GM19239 (cell line): ENCODE measurements around the gene TGFB2.
"Not testable (repeated sequence)": the region's sequence is repeated elsewhere in the genome, so short reads cannot be mapped to it uniquely, and the experiment has no call there.

Source experiments
- DNase-seq: peaks from one replicate; pipeline ENCODE4 v3.0.0; 2011; ENCODE audit warnings: low spot score; ENCODE audit not compliant: insufficient read length
- FAIRE-seq: peaks from 2 replicates; lab custom pipeline; 2011; peaks lifted over from hg19 to GRCh38; lab: Jason Lieb, UNC

TGFB2 gene

DNA sequence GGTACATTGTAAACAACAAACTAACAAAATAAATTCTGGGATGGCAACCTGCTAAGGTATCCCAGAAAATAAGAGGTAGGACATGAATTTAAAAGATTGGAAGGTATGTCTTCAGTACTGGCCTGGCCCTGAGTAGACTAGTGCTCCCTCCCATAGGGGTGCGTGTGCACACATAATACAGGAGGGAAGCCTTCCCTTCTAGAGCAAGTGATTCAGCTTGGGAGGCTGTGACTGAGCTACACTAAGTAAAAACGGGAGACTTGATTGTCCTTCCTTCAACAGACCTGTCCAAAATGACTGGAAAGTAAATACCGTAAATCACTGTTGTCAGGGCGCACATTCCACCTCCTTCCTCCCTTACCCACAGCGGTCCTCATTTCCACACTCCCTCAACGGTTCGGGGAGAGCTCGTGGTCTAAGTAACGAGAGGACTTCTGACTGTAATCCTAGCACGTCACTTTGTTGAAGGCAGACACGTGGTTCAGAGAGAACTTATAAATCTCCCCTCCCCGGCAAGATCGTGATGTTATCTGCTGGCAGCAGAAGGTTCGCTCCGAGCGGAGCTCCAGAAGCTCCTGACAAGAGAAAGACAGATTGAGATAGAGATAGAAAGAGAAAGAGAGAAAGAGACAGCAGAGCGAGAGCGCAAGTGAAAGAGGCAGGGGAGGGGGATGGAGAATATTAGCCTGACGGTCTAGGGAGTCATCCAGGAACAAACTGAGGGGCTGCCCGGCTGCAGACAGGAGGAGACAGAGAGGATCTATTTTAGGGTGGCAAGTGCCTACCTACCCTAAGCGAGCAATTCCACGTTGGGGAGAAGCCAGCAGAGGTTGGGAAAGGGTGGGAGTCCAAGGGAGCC, at the start of gene TGFB2:
TGFB2 (plus strand) TSS at position 523 of the 859 bp plus-strand sequence. CDS start 1,366 bp downstream, outside the sequence.
- DNase-seq (no peak), FAIRE-seq (peak; percentile 79)

DNA sequence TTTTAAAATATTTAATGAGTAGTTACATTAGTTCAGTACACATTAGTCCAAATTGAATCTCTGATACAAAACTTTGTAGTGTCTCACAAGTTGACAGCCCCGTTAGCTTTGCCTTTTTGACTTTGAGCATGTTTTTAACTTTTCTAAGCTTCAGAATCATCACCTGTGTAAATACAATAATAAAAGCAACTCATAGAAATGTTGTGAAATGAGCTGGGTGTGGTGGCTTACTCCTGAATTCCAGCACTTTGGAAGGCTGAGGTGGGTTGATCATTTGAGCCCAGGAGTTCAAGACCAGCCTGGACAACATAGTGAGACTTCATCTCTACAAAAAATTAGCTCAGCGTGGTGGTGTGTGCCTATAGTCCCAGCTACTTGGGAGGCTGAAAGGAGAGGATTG, 49.0 kb upstream of the TGFB2 start:
- FAIRE-seq = no peak
- DNase-seq = no peak

DNA sequence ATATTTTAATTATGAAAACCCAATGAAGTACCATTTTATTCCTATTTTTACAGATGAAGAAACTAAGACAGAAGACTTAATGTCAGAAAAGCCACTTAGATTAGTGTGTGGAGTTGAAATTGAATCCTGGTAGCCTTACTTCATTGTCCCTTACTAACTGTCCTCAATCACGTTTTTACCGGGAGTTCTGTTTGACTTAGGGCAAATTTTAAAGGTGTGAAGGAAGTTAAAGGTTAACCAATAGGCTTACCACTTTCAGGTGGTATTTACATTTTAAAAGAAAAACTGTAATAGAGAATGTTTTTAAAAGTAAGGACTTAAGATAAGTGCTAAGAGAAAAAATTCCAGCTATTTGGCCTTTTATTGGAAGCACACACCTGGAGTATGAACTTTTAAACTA, 47.7 kb upstream of the TGFB2 start:
- DNase-seq (no peak), FAIRE-seq (no peak)

DNA sequence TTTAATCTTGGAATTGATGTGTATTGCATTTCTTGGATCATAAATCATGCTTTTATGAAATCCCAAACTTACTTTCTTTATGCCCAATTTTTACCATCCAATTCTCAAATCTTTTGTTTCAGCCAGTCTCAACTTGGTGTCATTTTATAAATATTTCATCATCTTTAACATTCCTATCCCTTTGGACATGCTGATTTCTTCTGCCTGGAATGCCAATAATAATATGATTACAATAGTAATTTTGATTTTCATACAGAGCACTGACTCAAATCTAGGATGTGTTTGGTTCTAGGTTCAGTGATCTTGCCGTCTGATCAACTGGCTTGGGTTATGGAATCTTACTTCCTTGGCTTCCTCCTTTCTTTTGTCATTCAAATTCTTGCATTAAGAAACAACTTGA, 47.3 kb upstream of the TGFB2 start:
- DNase-seq = no peak
- FAIRE-seq = no peak

DNA sequence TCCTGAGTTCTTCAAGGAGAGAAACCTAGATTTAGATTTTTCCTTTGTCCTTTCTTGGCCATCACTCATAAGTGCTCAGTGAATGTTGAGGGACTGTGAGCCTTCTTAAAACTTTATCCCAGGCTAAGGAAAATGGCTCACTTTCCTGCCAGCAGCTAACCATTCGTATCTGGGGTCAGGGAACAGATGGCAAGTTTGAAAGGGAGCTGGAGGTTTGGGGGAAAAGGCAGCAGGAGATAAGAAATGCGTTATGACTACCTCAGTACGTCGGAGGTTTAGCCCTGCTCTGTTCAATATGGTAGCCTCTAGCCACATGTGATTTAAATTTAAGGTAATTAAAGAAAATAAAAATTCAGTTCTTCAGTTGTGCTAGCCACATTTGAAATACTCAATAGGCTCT, 46.7 kb upstream of the TGFB2 start:
- FAIRE-seq = no peak
- DNase-seq = no peak

DNA sequence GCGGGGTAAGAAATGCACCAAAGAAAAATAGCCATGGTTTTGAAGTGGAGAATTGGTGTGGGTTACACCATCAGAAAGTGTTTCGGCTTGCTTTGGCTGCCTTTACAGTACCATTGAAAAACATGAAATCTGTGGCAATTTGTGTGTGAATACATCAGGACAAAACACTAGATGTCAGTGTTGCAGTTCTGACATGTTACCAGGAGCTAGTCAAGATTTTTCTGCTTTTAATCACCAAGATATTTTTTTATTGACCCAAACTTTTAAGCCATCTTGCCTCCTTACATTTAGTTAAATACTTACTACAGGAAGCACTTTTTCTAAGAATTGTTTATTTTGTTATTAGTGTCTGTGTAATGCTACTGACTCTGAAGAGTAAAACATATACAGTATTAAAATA, 45.7 kb upstream of the TGFB2 start:
- FAIRE-seq (peak; percentile 78), DNase-seq (no peak)

DNA sequence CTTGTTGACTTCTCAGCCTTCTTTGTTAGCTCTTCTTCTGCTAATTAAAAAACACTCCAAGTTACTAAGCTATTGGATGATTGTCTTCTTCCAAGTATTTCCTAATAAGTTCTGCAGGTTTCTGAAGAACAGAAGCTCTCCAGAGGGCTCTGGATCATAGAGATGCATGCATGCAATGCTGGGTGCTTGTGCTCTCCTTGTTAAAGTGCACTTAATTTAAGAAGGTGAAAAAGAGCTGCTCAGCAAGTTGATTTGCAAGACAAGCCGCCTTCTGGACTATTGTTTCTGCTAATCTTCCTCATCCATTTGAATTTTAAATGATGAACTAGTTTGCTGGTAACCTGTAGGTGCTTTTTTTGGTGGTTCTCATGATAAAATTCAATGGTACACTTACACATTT, 43.9 kb upstream of the TGFB2 start:
- DNase-seq (no peak), FAIRE-seq (no peak)

DNA sequence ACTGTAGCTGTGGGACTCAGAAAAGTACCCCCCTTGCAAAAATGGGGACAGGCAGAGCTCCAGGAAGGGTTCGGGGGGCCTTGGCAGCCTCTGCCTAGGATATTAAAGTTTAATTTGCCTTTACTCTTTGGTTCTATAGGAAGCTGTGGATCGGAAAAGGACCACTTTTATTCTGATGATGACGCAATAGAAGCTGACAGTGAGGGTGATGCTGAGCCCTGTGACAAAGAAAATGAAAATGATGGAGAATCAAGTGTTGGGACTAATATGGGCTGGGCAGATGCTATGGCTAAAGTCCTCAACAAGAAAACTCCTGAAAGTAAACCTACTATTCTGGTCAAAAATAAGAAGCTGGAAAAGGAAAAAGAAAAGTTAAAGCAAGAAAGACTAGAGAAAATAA, 43.0 kb upstream of the TGFB2 start:
- no peak for FAIRE-seq
- DNase-seq = no peak

DNA sequence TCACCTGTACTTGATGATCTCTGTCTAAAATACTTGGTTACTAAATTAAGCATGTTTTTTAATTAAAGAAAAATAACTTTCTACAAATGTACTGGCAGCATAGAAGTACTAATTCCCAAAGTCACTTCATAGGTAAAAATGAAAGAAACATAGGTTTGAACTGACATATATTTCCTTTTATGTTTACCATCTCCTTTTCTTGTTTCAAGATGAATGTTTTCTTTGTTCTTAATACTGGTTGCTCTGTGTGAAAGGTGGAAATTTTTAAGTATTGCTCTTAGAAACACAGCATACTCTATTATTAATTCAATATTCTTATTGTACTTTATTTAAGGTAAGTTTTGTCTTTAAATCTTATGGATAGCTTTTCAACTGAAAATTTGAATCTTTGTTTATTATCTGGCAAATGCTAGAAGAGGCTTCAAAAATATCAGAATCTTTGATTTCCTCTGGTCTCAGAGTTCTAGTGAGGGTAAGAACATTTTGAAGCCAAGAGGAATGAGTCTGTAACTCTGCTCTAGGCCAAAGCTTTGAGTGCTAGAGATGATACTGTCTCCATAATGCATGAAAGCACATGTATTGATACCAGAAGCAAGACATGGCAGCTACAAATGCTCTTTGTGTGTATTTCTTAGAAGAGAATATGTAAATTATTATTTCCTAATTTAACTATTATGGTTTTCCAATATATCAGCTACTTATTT, 41.8 kb upstream of the TGFB2 start:
- DNase-seq (no peak), FAIRE-seq (no peak)

DNA sequence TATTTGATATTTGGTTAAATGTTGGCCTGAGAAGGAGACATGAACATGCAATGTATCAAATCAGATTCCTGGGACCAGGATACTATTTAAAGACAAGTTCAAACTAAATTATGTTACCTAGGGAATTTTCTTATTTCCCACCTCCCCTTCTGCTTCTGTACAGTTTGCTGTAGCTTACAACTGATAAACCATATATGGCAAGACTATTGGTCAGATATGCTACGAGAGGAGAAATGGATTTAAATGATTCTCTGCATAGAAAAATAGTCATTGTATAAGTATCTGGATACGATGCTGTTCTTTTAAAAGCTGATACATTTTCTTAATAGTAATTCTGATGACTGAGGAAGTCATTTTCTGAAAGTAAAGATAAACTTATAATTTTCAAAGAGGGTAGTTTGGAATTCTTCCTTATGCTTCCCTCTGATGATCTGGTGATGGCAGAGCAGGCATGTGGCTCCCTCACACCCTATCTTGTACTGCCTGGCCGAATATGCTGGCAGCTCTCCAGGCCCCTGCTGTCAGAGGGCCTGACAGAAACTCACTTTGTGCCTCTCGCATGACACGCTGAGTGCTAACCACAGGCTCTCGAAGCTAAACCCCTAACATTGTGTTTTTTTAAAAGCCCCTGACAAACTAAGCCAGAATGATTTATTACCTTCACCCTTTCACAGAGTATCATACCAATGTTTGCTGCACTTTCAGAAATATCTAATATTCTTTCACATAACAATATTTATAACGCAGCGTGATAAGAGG, 40.7 kb upstream of the TGFB2 start:
- FAIRE-seq = no peak
- no peak for DNase-seq

DNA sequence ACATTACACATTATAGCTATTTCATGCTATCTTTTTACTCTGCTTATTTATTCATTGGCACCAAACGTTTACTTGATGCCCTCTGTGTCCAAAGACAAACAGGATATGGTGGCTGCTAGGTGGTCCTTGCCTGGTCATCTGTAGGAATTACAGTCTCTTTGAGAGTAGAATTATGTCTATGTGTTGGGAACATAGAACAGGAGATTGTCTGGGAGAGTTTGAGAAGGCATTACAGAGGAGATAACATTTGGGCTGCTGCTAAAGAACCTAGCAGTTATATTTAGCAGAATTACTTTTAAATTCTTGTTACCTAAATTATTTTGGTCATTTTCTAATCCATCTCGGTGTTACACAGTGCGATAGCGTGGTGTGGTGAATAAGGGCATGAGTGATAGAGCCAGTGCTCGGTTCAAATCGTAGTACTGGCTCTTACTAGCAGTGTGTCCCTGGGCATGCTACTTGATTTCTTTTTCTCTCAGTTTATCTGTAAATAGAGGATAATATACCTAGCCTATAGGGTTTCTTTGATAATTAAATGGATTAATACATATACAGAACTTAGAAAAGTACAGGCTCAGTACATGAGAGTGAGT, 39.6 kb upstream of the TGFB2 start:
- no peak for FAIRE-seq
- DNase-seq = no peak

DNA sequence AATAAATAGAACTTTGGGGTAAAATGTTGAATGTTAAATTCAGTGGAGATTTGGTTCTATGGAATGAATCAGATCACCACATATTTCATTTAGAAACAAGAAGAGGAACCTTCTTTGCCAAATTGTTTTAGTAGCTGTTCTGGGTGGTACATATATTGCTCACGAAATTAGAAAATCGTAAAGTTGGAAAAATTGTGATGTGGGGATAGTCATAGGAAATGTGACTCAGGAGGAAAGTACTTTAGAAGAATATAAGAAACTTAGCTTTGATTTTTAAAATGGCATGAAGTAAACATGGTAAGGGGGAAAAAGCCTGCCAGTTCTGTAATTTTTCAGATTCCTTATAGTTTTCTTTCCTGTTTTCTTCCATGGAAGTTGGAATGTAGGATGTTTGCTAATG, 32.6 kb upstream of the TGFB2 start:
- FAIRE-seq = no peak

DNA sequence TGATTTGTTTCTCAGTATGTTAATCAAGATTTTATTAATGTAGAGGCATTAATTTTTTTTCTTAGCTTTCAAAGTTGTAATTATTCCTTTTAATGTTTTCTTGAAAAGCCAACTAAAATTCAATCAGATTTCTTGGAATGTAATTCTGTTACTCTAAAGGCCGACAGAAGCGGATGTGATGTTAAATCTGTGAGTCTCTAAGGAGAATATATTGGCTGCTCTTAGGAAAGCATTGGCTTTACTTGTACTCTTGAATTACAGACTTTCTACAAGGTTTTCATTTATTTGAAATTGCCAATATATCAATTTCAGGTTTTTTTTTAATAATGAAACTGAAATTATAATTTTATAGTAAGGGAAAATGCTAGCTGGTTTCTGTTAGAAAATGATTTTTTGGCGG, 30.8 kb upstream of the TGFB2 start:
- FAIRE-seq (no peak), DNase-seq (no peak)

More for the DNA sequence above, 32.6 kb upstream of the TGFB2 start:
- no peak for DNase-seq

DNA sequence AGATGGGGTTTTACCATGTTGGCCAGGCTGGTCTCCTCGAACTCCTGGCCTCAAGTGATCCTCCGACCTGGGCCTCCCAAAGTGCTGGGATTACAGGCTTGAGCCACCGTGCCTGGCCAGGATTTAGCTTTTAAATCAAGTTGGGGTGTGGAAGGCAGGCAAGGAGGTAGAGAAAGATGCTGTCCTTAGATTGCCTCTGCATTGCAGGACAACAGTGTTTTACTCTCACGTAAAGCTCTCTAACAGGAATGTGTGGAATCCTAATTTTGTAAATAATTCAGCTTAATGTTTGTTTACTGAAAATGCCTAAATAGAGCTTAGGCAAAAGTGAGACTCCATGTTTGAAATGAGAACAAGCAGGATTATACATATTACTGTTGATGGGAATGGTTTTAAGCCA, 29.5 kb upstream of the TGFB2 start:
- DNase-seq (no peak), FAIRE-seq (no peak)

DNA sequence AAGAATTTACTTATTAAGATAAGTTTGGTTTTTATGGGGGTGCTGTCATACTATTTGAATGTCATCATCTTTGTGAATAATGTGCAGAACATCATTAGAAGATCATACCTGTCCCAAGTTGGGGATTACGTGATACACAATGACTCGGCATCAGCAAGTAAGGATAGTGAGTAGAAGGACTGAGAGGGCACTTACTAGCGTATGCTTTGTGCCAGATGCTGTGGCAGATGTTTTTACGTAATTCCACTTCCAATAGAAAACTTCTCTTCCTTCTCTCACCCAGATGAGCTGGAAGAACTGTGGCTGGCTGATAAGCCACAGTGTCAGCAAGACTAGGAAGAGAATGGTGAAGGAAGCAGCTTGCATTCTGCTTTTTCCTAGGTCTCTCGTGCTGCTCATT, 28.1 kb upstream of the TGFB2 start:
- no peak for FAIRE-seq
- no peak for DNase-seq

DNA sequence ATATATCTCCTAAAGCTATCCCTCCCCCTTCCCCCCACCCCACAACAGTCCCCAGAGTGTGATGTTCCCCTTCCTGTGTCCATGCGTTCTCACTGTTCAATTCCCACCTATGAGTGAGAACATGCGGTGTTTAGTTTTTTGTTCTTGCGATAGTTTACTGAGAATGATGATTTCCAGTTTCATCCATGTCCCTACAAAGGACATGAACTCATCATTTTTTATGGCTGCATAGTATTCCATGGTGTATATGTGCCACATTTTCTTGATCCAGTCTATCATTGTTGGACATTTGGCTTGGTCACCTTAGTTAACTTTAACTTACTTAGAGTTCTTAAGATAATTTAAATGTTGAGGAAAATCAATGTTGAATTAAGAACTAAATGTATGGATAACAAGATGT, 25.0 kb upstream of the TGFB2 start:
- not testable (repeated sequence) for DNase-seq, FAIRE-seq

DNA sequence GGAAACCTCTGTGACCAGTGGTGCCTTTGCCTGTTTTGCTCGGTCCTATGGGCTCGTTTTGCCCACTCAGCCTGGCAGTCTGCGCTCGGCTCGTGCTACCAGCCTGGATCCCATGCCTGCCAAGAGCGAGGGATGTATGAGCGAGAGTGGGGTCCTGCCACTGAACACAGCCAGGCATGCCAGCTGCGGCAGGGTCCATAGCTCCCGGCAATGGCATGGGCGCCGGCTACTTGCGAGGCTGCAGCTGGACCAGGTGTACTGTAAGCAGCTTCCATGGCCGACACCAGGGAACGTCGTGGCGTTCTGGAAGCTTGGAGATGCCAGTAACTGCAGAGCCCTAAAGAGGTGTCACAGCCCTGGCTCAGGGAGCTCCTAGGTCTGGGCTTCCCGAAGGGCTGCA, 22.4 kb upstream of the TGFB2 start:
- no peak for DNase-seq
- FAIRE-seq = no peak

DNA sequence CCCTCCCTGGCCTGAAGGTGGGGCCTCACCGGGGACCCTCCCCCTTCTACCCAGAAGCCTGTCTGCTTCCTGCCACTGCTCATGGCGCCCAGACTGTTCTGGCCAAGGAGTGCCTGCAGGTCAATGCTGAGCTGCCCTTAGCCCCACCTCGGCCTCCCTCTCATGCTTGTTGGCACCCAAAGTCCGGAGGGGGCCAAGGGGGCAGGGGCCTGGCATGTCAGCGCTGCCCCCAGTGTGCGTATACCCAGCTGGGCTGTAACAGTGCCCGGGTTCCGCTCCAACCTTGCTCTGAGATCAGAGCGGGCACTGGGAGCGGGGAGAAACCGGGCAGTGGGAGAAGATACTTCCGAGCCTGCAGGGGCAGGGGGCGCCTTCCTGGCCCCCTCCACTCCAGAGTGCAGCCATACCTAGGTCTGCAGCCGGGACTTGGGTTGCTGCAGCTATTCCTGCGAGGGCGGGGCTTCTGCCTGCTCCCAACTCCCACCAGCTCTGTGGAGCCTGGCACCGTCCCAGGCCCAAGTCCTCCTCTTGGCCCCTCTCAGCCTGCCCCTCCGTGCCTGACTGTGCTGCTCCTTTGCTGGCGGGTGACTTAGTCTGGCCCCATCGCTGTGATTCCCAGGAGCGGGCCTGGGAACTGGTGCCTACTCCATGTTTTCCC, 21.4 kb upstream of the TGFB2 start:
- FAIRE-seq (no peak), DNase-seq (no peak)

DNA sequence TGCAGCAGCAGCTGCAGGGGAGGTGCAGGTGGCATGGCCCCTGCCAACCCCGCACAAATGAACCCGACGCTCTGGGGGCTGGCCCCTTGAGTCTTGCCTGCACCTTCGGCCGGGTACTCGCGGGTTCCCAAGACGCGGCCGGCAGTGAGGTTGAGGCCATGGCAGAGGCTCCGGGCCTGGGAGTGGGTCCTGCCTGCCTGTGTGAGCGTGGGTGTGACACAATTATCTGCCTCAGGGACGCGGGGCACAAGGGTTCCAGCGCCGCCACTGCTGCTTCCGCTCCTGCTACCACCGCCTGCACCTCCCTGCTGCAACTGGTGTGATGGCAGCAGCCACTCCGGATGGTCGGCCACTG, 20.9 kb upstream of the TGFB2 start:
- DNase-seq = no peak
- FAIRE-seq = no peak

DNA sequence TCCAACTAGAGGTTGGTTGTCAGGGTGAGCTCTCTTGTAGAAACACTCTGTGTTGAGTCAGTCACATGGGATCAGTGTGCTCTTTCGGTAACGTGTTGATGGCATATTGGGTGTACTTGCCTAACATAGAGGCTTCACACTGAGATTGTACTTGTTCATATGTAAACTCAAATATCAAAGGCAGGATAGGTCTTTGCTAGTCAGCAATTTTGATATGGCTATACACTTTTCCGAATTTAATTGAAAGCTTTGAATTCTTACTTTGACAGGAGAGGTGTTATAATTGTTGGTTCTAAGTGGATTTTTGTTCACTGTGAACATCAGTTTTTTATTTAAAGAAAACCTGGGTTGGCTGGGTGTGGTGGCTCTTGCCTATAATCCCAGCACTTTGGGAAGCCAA, 16.4 kb upstream of the TGFB2 start:
- FAIRE-seq = no peak

More for the DNA sequence above, 16.4 kb upstream of the TGFB2 start:
- no peak for DNase-seq
